Uterus (tissue), 4 donors: ENCODE results near the gene MGARP. TPM values are rescaled to one million over a fixed set of nuclear protein-coding genes. Genes with fewer than 3 reads are reported as not detected.

Source experiments
- DNase-seq, 2 donors: peaks; one replicate each; pipeline ENCODE4 v3.0.0-alpha.2; 2019 to 2020
- H3K27ac ChIP-seq, 2 donors: fragments of 200-600 bp; sonication (generic); 1 replicate in 1 of 2; 2 replicates in 1 of 2; pipeline ENCODE4 v1.5.1; 2016 to 2018
- H3K27me3 ChIP-seq, 2 donors: fragments of 200-600 bp; sonication (generic); one replicate each; pipeline ENCODE4 v1.5.1; 2018 to 2019; ENCODE audit warnings: control low read depth in 1 of 2
- H3K36me3 ChIP-seq, 2 donors: fragments of 200-600 bp; sonication (generic); one replicate each; pipeline ENCODE4 v1.5.1; 2019; ENCODE audit warnings: control low read depth in 1 of 2
- H3K4me1 ChIP-seq, 2 donors: fragments of 200-600 bp; sonication (generic); one replicate each; pipeline ENCODE4 v1.5.1; 2018 to 2019; ENCODE audit warnings: control low read depth in 1 of 2
- H3K4me3 ChIP-seq, 2 donors: fragments of 200-600 bp; sonication (generic); 1 replicate in 1 of 2; 2 replicates in 1 of 2; pipeline ENCODE4 v1.5.1; 2018 to 2019; ENCODE audit warnings: mild to moderate bottlenecking in 1 of 2
- H3K9me3 ChIP-seq, 2 donors: fragments of 200-600 bp; sonication (generic); one replicate each; pipeline ENCODE4 v1.5.1; 2019; ENCODE audit warnings: control low read depth in 1 of 2
- CTCF ChIP-seq, 4 experiments: fragments of 200-600 bp in 2 of 4; fragments of 450-650 bp in 2 of 4; sonication (generic) in 2 of 4; IDR thresholded peaks; one replicate each; pipeline ENCODE4 v1.5.1; 2016 to 2019; ENCODE audit warnings: antibody characterized with exemption in 4 of 4, mild to moderate bottlenecking in 2 of 4, moderate library complexity in 1 of 4
- POLR2A ChIP-seq, 2 donors: fragments of 450-650 bp; IDR thresholded peaks; one replicate each; pipeline ENCODE4 v1.6.1; 2016; ENCODE audit warnings: antibody characterized with exemption in 2 of 2, mild to moderate bottlenecking in 1 of 2, moderate library complexity in 1 of 2
- intact Hi-C: fragments of 100-400 bp; cut with DNase I; formaldehyde crosslinking; loops from one replicate; pipeline ENCODE4 v1.15.1; 2023; ENCODE audit warnings: low total_unique reads
- total RNA-seq, 4 donors: library from RNA; depleted of rRNA in 3 of 4; stranded (reverse); fragments of >200 nt in 3 of 4; gene quantifications; one replicate each; pipeline versions ENCODE4 v1.1.0 to v1.2.4, GENCODE V29; 2014 to 2023
- donor health status: DM: yes; HTN: yes; CAD: no.

MGARP gene
- total RNA-seq, 4 donors from 2014 or later, result 0.29 to 9.0 (median 3.2) TPM; not detected in 1

- TF ChIP-seq POLR2A (IDR thresholded peaks at IDR 0.05) (no peak), CTCF (IDR thresholded peaks at IDR 0.05) (no peak)
- Histone ChIP-seq H3K27me3 (no peaks in the 10 kb centered on the region), H3K9me3 (no peaks in the 10 kb centered on the region), H3K4me3 (no peak overlapping the region), H3K27ac (no peak overlapping the region), H3K4me1 (no peaks in the 10 kb centered on the region), H3K36me3 (no peaks in the 10 kb centered on the region)
- intact Hi-C loops, result no loop called here
- no peak for DNase-seq
Measured at GRCh38 chr4:139253713-139254112, 26.3 kb downstream of the MGARP start.

GRCh38 chr4:139253046-139253445, 27.0 kb downstream of the MGARP start:
- intact Hi-C loops, result no loop called here
- DNase-seq, result no peak
- no peaks in the 10 kb centered on the region for H3K27me3 ChIP-seq
- no peaks in the 10 kb centered on the region for H3K4me1 ChIP-seq
- no peak for TF ChIP-seq CTCF (IDR thresholded peaks at IDR 0.05)
- no peak for TF ChIP-seq POLR2A (IDR thresholded peaks at IDR 0.05)
- no peak overlapping the region for H3K27ac ChIP-seq
- H3K36me3 ChIP-seq, result no peaks in the 10 kb centered on the region
- H3K4me3 ChIP-seq, result no peak overlapping the region
- H3K9me3 ChIP-seq, result no peaks in the 10 kb centered on the region

- Histone ChIP-seq H3K9me3 (no peaks in the 10 kb centered on the region), H3K36me3 (no peaks in the 10 kb centered on the region), H3K27ac (no peak overlapping the region), H3K4me1 (no peaks in the 10 kb centered on the region), H3K27me3 (no peaks in the 10 kb centered on the region), H3K4me3 (no peak overlapping the region)
- no peak for DNase-seq
- intact Hi-C loops, result no loop called here
- TF ChIP-seq CTCF (IDR thresholded peaks at IDR 0.05) (no peak), POLR2A (IDR thresholded peaks at IDR 0.05) (no peak)
Measured at GRCh38 chr4:139247700-139248238, 32.3 kb downstream of the MGARP start.

- no peak overlapping the region for H3K4me3 ChIP-seq
- H3K27me3 ChIP-seq, result no peaks in the 10 kb centered on the region
- H3K36me3 ChIP-seq, result no peaks in the 10 kb centered on the region
- H3K27ac ChIP-seq, result no peak overlapping the region
- intact Hi-C loops, result no loop called here
- no peaks in the 10 kb centered on the region for H3K4me1 ChIP-seq
- TF ChIP-seq CTCF (IDR thresholded peaks at IDR 0.05) (no peak), POLR2A (IDR thresholded peaks at IDR 0.05) (no peak)
- no peaks in the 10 kb centered on the region for H3K9me3 ChIP-seq
- DNase-seq, result no peak
Measured at GRCh38 chr4:139247241-139247640, 32.8 kb downstream of the MGARP start.

- Histone ChIP-seq H3K9me3 (no peaks in the 10 kb centered on the region), H3K27ac (peak overlapping the region; percentile 51 to 63), H3K36me3 (no peaks in the 10 kb centered on the region), H3K4me3 (no peak overlapping the region), H3K27me3 (no peaks in the 10 kb centered on the region), H3K4me1 (no peaks in the 10 kb centered on the region)
- TF ChIP-seq CTCF (IDR thresholded peaks at IDR 0.05) (no peak), POLR2A (IDR thresholded peaks at IDR 0.05) (no peak)
- intact Hi-C loops, result no loop called here
- no peak for DNase-seq
Measured at GRCh38 chr4:139246166-139246565, 33.9 kb downstream of the MGARP start.
